GM04504 (cell line): ENCODE measurements around the gene SYTL1.

Experiments used
- DNase-seq: peaks from one replicate; pipeline ENCODE4 v3.0.0-alpha.2; 2012; ENCODE audit warnings: low read depth

Gene SYTL1, protein sequence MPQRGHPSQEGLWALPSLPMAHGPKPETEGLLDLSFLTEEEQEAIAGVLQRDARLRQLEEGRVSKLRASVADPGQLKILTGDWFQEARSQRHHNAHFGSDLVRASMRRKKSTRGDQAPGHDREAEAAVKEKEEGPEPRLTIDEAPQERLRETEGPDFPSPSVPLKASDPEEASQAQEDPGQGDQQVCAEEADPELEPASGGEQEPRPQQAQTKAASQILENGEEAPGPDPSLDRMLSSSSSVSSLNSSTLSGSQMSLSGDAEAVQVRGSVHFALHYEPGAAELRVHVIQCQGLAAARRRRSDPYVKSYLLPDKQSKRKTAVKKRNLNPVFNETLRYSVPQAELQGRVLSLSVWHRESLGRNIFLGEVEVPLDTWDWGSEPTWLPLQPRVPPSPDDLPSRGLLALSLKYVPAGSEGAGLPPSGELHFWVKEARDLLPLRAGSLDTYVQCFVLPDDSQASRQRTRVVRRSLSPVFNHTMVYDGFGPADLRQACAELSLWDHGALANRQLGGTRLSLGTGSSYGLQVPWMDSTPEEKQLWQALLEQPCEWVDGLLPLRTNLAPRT

DNA sequence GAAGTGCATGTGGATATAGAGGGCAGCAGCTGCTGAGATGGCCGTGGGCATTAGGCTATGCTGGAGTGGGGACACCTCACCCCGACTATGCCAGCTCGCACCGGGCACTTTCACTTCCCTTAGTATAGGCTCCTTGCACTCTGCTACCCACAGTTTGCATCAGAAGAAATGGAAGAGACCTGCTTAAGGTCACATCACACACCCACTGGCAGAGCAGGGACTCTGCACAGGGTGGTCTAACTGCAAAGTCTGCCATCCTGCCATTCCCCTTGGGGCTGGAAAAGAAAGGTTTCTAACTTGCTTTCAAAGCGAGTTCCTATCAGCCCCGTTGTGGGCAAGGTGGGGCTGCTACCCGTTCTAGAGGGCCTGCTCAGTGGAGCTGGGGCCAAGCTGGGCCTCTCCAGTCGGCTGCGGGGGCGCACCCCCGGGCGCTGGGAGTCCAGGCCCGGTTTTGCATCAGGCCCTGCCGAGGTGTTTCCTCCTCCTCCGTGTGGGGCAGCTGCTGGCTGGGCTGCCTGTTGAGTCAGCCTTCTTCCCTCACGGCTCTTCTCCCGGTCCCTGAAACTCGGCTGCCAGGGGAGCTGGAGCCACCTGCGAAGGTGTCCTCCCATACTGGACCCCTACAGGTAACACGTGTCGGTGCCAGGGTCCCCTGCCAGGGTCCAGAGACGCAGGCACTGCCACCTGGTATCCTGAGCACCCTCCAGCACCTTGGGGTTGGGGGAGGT, at the start of gene SYTL1:
SYTL1 (plus strand) TSS at position 498 of the 728 bp plus-strand sequence. CDS start 3,313 bp downstream, outside the sequence.
- no peak for DNase-seq

DNA sequence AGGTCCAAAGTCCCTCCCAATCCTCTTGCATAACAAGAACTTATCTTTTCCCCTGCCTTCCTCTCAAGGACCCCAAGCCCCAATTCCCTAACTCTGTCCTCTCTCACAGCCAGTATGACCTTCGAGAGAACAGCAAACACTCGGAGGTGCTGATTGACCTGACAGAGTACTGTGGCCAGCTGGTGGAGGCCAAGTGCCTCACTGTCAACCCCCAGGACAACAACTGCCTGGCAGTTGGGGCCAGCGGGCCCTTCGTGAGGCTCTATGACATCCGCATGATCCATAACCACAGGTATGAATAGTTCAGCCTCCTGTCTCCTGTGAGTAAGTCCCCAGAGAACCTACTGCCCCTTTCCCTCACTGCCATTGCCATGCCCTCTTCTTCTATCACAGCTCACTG, 49.7 kb upstream of the SYTL1 start:
- DNase-seq, result no peak

DNA sequence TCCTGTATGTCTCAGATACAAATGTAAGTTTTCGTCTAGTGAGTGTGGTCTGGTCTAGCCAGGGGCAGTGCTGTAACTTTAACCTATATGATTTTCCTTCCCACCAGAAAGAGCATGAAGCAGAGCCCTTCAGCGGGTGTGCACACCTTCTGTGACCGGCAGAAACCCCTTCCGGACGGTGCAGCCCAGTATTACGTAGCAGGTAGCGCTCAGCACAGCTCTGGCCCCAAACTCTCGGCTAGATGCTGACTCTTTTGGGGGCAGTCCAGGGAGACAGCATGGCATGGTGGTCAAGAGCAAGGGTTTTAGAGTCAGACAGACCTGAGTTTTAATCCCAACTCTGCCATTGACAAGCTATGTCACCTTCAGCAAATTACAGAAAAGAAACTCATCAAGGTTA, 47.9 kb upstream of the SYTL1 start:
- no peak for DNase-seq

DNA sequence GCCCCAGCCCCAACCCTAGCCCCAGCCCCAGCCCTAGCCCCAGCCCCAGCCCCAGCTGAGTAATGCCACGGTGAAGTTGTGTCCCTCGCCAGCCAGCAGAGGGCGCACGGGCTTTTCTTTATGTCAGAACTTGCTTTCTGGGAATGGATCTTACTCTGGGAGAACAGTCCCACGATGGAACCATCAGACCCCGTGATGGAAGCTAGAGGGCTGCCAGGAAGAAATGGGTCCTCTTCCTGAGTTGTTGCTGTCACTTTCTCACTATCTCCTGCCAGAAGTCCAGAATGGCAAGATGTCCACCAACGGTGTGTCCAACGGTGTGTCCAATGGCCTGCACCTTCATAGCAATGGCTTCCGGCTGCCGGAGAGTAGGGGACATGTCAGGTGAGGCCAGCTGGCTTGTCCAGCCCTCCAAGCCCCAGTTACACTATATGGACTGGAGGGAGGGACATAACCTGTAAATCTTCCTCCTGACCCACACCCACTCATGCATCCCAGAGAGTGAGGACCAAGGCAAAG, 45.0 kb upstream of the SYTL1 start:
- no peak for DNase-seq

DNA sequence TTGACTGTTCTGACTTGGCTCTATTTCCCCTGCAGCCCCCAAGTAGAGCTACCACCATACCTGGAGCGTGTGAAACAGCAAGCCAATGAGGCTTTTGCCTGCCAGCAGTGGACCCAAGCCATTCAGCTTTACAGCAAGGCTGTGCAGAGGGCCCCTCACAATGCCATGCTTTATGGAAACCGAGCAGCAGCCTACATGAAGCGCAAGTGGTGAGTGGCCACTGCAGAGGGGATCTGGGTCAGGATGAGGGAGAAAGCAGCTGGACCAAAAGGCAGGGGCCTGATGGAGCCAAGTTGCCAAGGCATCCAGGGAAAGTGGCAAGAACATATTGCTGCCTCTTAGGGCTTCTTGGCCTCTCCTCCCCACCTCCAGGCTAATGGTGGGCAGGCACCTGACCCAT, 43.9 kb upstream of the SYTL1 start:
- no peak for DNase-seq

DNA sequence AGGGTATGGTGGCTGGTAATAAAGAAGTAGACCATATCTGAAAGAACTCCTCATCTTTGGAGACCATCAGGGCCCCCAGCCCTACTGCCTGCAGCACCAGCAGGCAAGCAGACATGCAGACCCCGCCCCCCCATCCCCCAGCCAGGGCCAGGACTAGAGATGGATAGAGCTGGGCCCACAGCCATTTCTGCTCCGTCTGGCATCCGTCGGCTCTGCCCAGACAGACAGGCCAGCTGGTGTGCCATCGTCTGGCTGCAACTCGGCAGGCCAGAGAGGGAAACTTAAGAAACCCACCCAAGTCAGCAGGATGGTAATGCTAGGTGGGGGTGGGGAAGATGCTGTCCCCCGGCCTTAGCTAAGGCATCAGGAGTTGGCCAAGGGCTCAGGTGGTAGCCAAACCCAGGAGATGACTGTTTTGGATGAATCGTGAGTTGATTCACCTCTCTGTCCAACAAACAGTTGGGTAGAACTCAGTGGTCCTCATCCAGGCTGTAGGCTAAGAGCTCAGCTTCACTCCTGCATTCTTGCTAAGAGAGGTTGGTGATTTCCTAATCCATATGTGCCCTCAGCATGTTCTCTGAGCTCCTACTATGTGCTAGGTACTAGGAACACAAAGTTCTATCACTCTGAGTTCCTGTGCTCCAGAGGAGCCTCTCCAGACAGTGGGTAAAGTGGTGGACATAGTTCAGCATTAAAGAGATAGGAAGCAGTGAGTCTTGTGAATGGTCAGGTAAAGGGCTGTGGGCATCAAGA, 43.0 kb upstream of the SYTL1 start:
- no peak for DNase-seq

DNA sequence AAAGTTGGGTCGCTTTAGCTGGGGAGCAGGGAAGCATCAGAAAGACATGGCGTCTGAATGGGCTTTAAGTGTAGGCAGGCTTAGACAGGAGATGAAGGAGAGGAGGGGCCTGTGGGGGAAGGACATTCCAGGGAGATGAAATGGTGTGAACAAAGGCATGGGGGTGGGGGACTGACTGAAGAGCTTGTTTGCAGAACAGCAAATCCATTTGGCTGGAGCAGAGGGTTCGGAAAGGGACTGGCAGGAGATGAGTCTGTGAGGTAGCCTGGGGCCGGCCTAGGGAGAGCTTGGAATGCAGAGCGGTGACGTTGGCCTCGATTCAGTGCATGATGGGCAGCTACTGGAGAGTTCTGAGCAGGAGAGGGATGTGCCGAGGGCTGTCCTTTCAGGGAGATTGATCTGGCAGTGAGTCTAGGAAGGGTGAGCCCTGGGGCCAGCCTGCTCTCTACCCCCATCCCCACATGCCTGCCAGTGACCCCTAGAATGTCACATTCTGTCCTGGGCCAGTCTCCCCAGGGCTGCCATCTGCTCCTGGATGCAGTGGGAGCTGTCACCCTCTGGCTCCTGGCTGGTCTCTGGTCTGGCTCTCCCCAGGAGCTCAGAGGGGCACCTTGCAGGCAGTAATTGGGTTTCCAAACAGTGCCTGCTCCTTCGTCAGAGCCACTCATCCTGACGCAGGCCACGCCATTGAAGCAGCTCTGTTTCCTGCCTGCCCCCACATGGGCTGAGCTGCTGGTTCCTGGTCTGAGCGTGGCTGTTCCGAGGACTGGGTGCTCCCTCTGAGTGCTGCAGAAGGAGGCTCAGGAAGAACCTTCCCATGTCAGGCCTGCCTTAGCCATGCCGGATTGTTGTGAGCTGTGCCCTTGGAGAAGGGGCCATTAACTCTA, 42.2 kb upstream of the SYTL1 start:
- peak; percentile 99 for DNase-seq

DNA sequence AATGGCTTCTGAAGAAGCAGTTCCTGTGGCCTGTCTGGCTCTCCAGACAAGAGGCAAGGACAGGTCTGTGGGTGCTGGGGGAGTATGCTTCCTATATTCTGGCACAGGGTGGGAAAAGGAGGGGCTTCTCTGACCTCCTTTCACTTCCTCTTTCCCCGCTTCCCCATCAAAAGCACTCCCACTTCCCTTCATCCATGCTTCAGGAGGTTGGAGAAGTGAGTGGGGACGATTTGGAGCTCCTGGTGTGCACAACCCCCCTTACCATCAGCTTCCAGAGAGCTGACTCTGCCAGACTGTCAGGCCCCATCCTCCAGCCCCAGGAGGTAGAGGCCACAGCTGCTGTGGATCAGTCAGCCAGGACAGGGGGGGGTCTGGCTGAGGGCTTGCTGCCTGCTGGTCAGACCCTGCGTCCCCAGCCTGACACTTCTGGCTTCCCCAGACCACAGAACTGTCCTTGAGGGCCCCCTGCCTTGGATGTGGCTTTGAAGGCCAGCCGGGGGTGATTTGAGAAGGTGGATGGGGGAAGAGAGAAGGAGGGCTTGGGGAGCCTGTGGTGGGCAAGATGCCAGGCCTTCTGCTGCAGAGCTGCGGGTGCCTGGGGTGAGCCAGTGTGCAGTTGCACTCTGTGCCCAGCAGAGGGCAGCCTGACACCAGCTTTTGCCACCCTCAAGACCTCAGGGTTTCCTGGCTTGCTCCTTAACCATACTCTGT, 41.3 kb upstream of the SYTL1 start:
- DNase-seq, result peak; percentile 75

DNA sequence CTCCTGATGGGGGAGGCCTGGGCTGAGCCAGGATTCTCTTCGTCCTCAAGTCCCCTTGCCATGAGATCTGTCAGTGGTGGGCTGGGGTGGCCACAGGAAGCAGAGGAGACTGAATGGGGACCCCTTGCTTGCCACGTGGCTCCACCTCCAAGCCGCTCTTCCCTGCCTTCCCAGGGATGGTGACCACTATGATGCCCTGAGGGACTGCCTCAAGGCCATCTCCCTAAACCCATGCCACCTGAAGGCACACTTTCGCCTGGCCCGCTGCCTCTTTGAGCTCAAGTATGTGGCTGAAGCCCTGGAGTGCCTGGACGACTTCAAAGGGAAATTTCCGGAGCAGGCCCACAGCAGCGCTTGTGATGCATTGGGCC, 40.8 kb upstream of the SYTL1 start:
- no peak for DNase-seq

DNA sequence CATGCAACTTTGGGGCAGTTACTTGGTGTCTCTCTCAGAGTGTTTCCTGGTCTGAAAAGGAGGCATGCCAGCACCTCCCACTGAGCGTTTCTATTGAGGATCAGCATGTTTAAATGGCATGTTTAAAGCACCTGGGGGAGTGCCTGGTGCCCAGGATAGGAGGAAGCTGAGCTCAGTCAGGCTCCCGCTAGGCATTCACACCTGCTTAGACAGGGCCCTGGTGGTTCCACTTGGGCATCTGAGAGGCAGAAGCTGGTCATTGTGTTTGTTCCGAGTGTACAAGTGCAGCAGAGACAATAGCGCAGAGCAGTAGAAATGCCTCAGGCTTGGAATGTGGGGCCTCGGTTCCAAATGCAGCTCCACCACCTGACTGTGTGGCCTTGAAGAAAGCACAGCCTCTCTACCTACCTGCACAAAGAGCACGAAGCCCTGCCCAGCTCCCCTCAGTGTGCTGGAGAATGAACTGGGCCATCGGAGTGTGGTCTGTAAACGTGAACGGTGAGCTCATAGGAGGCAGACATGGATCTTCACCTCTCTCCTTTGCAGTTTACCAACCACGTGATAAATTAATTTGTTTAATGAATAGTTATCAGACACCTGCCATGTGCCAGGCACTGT, 40.1 kb upstream of the SYTL1 start:
- no peak for DNase-seq

DNA sequence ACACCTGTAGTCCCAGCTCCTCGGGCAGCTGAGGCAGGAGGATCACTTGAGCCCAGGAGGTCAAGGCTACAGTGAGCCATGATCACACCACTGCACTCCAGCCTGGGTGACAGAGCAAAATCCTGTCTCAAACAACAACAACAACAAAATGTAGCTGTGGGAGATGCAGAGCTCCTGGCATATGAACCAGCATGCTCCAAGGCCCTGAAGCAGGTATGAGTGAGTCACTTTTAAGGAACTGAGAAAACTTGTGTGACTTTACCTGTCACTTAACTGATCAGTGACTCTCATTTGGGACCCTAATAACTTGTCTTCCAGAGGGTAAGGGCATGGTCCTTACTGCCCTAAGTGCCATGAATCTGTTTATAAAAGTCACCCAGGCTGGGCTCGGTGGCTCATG, 39.2 kb upstream of the SYTL1 start:
- no peak for DNase-seq

DNA sequence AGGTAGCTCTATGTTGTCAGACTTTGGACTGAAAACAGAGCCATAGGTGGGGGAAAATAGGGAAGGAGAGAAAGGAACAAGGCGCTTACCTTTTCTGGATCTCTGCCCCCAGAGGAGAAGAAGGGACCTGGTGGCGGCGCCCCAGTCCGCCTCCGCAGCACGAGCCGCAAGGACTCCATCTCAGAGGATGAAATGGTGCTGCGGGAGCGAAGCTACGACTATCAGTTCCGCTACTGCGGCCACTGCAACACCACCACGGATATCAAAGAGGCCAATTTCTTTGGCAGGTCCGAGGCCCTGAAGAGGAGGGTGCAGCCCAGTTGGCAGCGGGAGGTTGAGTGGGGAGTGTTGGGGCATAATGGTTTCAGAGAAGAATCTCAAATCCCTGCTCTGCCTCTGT, 38.3 kb upstream of the SYTL1 start:
- DNase-seq, result no peak

DNA sequence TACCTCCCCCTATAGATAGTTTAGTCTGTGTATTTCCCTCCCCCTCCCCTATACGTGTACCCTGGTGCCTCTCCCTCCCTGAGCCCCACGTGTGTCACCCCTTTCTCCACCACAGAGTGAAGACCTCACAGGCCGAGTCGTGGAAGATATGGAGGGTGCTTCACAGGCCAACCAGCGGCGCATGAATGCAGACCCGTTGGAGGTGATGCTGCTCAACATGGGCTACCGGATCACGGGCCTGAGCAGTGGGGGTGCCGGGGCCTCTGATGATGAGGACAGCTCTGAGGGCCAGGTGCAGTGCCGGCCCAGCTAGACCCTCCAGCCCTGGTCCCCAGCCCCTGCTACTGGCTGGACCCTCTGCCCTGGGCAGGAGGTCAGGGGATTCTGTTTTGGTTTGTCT, 35.8 kb upstream of the SYTL1 start:
- no peak for DNase-seq

DNA sequence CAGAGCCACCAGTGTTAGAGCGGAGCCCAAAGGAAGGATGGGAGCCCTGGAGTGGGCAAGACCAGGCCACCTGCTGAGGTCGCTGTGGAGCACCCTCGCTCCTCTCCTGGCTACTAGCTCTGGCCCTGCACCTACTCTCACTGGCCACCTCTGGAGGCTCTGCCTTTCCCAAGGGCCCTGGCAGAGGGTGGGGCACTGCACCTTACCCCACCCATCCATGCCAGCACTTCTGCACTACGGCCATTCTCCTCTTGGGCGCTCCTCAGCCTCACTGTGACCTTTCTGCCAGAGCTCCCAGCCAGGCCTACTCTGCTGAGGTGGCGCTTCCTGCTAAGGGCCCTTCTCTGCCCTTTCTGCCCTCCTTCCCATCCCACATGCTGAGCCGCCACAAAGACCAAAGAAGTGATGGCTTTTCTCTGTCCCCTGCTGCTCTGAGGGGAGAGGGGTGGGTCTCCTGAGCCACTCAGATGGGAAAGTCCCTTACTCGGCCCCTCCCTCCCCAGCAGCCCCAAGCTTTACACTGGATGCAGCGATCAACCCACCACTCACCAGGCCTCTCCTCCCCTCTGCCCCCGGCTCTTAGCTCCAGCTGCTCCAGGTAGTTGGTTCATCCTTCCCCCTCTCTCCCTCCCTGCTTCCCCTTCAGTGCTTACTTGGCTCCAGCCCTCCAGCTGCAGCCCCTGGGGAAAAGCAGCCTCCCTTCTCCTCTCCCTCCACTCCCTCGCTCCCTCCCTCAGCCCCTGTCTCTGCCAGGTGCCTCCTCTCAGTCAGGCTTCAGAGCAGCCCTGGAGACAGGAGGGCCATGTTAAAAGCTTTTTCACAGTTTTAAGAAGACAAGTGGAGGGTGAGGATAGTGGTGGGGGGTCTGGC, 34.7 kb upstream of the SYTL1 start:
- DNase-seq, result no peak

DNA sequence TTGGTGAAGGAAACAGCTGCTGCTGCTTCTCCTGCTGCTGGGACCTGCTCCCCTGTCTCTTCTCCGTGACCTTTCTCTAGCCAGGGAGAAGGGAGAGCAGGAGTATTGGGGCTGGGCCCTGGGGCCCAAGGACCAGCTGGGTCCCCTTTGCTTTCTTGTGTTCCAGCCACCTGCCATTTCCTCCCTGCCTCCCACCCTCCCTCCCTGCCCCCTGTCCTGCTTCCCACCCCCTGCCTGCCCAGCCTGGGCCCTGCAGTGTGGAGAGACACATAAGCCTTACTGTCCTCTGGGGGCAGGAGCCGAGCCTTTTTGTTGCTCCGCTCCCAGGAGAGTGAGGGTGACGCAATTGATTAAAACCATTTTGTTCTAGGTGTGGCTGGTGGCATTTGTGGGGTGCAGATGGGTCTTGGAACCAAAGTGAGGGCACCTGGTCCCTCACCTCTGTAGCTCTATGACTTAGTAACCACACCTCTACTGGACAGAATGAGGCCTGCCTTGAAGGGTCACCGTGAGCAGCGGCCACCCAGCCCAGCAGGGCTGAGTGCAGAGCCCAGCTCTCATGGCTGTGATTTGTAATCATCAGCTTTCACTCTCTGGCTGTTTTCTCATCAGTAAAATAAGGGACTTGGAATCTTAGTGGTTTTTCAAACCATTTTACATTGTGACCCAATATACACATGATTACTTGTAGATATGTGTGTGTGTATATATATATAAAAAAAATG, 33.8 kb upstream of the SYTL1 start:
- DNase-seq, result no peak

DNA sequence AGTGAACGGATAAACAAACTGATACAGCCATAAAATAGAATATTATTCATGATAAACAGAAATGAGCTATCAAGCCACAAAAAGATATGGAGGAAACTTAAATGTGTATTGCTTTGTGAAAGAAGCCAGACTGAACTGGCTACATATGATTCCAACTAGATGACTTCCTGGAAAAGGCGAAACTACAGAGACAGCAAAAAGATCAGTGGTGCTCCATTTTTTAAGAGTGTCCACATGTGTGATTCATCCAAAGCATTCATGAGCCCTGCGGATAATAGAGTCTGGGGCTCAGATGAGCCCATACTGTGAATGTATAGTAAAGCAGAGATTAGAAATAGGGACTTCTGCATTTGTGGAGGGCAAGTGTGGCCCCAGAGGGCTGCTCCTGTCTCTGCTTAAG, 27.7 kb upstream of the SYTL1 start:
- no peak for DNase-seq

DNA sequence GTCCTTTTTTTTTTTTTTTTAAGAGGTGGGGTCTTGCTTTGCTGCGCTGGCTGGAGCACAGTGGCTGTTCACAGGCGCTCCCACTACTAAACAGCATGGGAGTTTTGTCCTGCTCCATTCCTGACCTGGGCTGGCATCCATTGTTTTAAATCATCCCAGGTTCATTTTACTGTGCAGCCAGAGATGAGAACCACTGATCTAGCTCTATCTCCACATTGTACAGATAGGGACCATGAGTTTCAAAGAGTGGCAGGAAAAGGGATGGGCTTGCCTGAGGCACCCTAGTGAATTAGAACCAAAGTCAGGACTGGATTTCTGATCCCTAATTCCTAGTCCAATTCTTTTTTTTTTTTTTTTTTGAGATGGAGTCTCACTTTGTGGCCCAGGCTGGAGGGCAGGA, 27.1 kb upstream of the SYTL1 start:
- DNase-seq, result no peak

DNA sequence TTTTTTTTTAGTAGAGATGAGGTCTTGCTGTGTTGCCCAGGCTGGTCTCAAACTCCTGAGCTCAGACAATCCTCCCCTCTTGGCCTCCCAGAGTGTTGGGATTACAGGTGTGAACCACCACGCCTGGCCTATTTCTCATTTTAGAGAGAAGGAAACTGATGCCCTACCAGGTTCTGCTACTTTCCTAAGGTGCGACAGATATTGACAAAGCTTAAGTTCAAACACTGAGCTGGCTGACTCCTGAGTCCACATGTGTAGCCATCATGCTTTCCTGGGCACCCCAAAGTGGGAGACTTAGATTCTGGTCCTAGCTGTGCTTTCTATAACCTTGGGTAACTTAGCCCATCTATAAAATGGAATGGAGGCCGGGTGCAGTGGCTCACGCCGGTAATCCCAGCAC, 25.0 kb upstream of the SYTL1 start:
- DNase-seq, result no peak

DNA sequence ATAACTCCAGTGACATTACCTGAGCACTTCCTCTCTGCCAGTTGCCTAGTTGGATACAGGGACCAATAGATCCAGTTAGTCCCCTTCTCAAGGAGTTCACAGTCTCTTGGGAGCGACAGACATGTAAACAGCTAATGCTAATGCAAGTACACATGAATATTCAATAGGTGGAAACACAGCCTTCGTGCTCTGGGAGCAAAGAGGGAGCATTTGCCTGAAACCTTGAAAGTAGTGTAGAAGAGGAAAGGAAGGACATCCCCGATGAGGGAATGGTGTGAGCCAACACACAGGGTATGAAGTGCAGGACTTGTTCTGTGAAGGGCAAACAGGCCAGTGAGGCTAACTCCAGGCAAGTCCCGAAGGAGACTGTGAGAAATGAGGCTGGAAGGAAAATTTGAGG, 23.7 kb upstream of the SYTL1 start:
- no peak for DNase-seq
